Thymus (tissue), 14 donors: ENCODE measurements around the gene MIF4GD. TPM values are rescaled to one million over a fixed set of nuclear protein-coding genes. Genes with fewer than 3 reads are reported as not detected.
A peak's percentile ranks its signal among the peaks of the same experiment; 100 is the strongest.

Source experiments
- DNase-seq, 9 donors: peaks; one replicate each; pipeline ENCODE4 v3.0.0-alpha.2; 2013; ENCODE audit warnings: low spot score in 9 of 9, low read depth in 6 of 9, missing footprints in 1 of 9
- H3K27ac ChIP-seq, 2 donors: one replicate each; pipeline ENCODE4 v1.5.1; 2013; ENCODE audit warnings: control low read depth in 1 of 2, low read depth in 1 of 2, low read length in 1 of 2, mild to moderate bottlenecking in 1 of 2, moderate library complexity in 1 of 2
- H3K27me3 ChIP-seq, 2 donors: one replicate each; pipeline ENCODE4 v1.5.1; 2013; ENCODE audit warnings: low read length in 1 of 2; ENCODE audit not compliant: control insufficient read depth in 2 of 2, insufficient read depth in 1 of 2
- H3K36me3 ChIP-seq, 2 donors: one replicate each; pipeline ENCODE4 v1.5.1; 2013; ENCODE audit warnings: low read length in 1 of 2, mild to moderate bottlenecking in 1 of 2, moderate library complexity in 1 of 2; ENCODE audit not compliant: control insufficient read depth in 2 of 2, insufficient read depth in 2 of 2
- H3K4me1 ChIP-seq, 2 donors: one replicate each; pipeline ENCODE4 v1.5.1; 2013; ENCODE audit warnings: low read length in 2 of 2; ENCODE audit not compliant: control insufficient read depth in 2 of 2, insufficient read depth in 2 of 2
- H3K4me3 ChIP-seq, 2 donors: one replicate each; pipeline ENCODE4 v1.5.1; 2013; ENCODE audit warnings: low read length in 2 of 2, control low read depth in 1 of 2, mild to moderate bottlenecking in 1 of 2
- H3K9me3 ChIP-seq, 2 donors: one replicate each; pipeline ENCODE4 v1.5.1; 2013; ENCODE audit warnings: low read length in 1 of 2, mild to moderate bottlenecking in 1 of 2; ENCODE audit not compliant: control insufficient read depth in 2 of 2, insufficient read depth in 1 of 2
- WGBS: extraction: QIAGEN DNeasy Blood & Tissue Kit; methylation state at CpG from one replicate; pipeline ENCODE4 v1.1.7; 2013; 5-methylcytosine and 5-hydroxymethylcytosine counted together
- long read RNA-seq, 10 donors: transcript quantifications; one replicate each; lab custom pipeline, GENCODE V29; 2026
- polyA plus RNA-seq: library from polyadenylated mRNA; stranded (reverse); fragments of 200-250 nt; gene quantifications from one replicate; pipeline ENCODE4 v1.2.3, GENCODE V29; 2013
- total RNA-seq: library from RNA; stranded (reverse); fragments of 120-200 nt; gene quantifications from one replicate; pipeline ENCODE4 v1.2.4, GENCODE V29; 2013
- donor health status: healthy.

MIF4GD gene
- total RNA-seq (22.8 TPM), polyA plus RNA-seq (37.3 TPM)
- long read RNA-seq, donor 1, partial matches to known transcripts = 0 of 1 reads
- long read RNA-seq, donor 1, other reads (novel, unspliced or antisense) = 0 of 1 reads
- long read RNA-seq, donor 2 = 0 reads
- long read RNA-seq, donor 3, transcript MIF4GD-202 (6 exons, 1,306 nt) = major isoform, 9 of 30 reads
- long read RNA-seq, donor 3, partial matches to known transcripts = 15 of 30 reads
- long read RNA-seq, donor 3, other reads (novel, unspliced or antisense) = 0 of 30 reads
- long read RNA-seq, donor 4, partial matches to known transcripts = 0 of 6 reads
- long read RNA-seq, donor 4, other reads (novel, unspliced or antisense) = 0 of 6 reads
- long read RNA-seq, donor 5, transcript MIF4GD-202 (6 exons, 1,306 nt) = major isoform, 16 of 37 reads
- long read RNA-seq, donor 5, transcript MIF4GD-214 (5 exons, 1,230 nt) = minor isoform, 5 of 37 reads
- long read RNA-seq, donor 5, partial matches to known transcripts = 10 of 37 reads
- long read RNA-seq, donor 5, other reads (novel, unspliced or antisense) = 0 of 37 reads
- long read RNA-seq, donor 6, transcript MIF4GD-202 (6 exons, 1,306 nt) = major isoform, 6 of 8 reads
- long read RNA-seq, donor 6, partial matches to known transcripts = 0 of 8 reads
- long read RNA-seq, donor 6, other reads (novel, unspliced or antisense) = 0 of 8 reads
- long read RNA-seq, donor 7, transcript MIF4GD-202 (6 exons, 1,306 nt) = major isoform, 8 of 18 reads
- long read RNA-seq, donor 7, partial matches to known transcripts = 6 of 18 reads
- long read RNA-seq, donor 7, other reads (novel, unspliced or antisense) = 0 of 18 reads
- long read RNA-seq, donor 8, partial matches to known transcripts = 0 of 4 reads
- long read RNA-seq, donor 8, other reads (novel, unspliced or antisense) = 0 of 4 reads
- long read RNA-seq, donor 9, transcript MIF4GD-202 (6 exons, 1,306 nt) = major isoform, 6 of 14 reads
- long read RNA-seq, donor 9, partial matches to known transcripts = 5 of 14 reads
- long read RNA-seq, donor 9, other reads (novel, unspliced or antisense) = 0 of 14 reads
- long read RNA-seq, donor 10, transcript MIF4GD-202 (6 exons, 1,306 nt) = major isoform, 10 of 21 reads
- long read RNA-seq, donor 10, partial matches to known transcripts = 8 of 21 reads
- long read RNA-seq, donor 10, other reads (novel, unspliced or antisense) = 0 of 21 reads

DNA sequence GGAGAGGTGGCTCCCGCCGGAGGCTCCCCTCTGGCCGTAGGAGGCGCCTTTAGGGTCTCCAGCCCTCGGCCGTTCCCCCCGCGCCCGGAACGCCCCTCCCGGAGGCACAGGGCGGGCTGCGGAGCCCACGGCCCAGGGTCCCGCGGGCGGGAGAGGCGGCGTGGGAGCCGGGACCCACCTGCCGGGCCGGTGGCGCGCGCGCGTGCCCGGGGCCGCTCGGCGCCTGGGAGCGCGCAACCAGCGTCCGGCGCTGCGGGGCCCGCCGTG, at the start of gene MIF4GD:
MIF4GD (minus strand) TSS at position 266 of the 267 bp plus-strand sequence. CDS start 1,036 bp downstream, outside the sequence.
- peaks cover 0 to 7% of the 10 kb centered on the region in 2 donors for H3K27me3 ChIP-seq
- WGBS = under 1% methylated on average over 39 of the region's 39 CpGs
- no peak for DNase-seq
- H3K9me3 ChIP-seq = no peaks in the 10 kb centered on the region
- H3K4me1 ChIP-seq = peaks cover 13 to 30% of the 10 kb centered on the region in 2 donors
- peak within 1 kb of the TSS; percentile 76 for H3K4me3 ChIP-seq
- H3K27ac ChIP-seq = peak within 1 kb of the TSS; percentile 82 to 92
- peaks cover 33 to 36% of the 10 kb centered on the region in 2 donors for H3K36me3 ChIP-seq

GRCh38 chr17:75319904-75320691, 49.1 kb upstream of the MIF4GD start:
- Histone ChIP-seq H3K4me1 (peaks cover 4 to 25% of the 10 kb centered on the region in 2 donors), H3K36me3 (peaks cover 50 to 83% of the 10 kb centered on the region in 2 donors), H3K4me3 (no peak overlapping the region), H3K27me3 (no peaks in the 10 kb centered on the region), H3K27ac (no peak overlapping the region), H3K9me3 (no peaks in the 10 kb centered on the region)
- 96% methylated on average over 20 of the region's 20 CpGs for WGBS
- DNase-seq = no peak

DNA sequence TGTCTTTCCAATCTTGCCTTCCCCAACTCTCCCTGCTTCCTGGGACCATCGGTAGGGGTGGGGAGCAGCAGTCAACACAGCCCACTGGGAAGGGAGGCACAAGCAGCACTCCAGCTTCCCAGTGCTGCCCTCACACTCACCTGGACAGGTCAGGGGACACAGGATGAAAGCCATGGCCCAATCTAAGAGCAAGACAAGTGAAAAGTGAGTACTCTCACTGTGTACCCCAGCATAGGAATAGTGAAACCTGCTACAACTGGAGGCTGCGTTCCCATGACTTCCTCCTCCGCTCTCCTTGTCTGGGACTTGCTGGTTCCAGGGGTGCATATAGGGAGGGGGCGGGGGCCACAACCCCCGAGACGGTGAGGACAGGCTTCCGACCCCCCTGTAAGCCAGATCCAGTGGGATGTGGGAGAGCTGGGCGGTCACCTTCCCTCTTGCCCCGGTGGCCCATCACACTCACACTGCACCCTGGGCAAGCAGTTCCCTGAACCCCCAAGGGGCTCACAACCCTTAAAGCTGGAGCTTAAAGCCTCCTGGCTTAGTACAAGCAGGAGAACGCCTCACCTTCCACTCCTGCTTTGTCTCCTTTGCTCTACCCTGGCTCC, 47.7 kb upstream of the MIF4GD start:
- no peak overlapping the region for H3K27ac ChIP-seq
- no peak for DNase-seq
- peaks cover 43 to 78% of the 10 kb centered on the region in 2 donors for H3K36me3 ChIP-seq

DNA sequence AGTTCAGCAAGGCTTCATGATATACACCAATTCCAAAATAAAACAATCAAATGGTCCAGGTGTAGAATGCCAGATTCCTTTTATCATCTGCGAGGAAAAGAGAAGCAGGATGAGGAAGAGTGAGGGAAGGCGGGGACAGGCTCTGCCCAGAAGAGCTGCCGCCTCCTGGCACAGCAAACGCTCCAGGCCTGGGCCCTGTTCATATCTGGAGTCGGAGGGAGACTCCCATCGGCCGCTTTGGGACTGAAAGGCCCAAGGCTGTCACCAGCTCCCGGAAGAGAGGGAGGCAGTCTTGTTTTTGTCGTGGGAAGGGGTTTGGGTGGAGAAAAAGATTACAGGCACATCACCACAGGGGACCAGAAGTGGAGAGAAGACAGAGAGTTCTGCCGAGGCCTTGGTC, 47.2 kb upstream of the MIF4GD start:
- Histone ChIP-seq H3K27ac (no peak overlapping the region), H3K4me3 (no peak overlapping the region), H3K4me1 (peaks cover 1 to 11% of the 10 kb centered on the region in 2 donors), H3K9me3 (no peaks in the 10 kb centered on the region), H3K36me3 (peaks cover 43 to 73% of the 10 kb centered on the region in 2 donors), H3K27me3 (no peaks in the 10 kb centered on the region)
- 94% methylated on average over 10 of the region's 10 CpGs for WGBS
- DNase-seq = no peak

More for the DNA sequence above, 47.7 kb upstream of the MIF4GD start:
- Histone ChIP-seq H3K9me3 (no peaks in the 10 kb centered on the region), H3K4me3 (no peak overlapping the region), H3K4me1 (peaks cover 4 to 14% of the 10 kb centered on the region in 2 donors), H3K27me3 (no peaks in the 10 kb centered on the region)
- 97% methylated on average over 10 of the region's 10 CpGs for WGBS

GRCh38 chr17:75317671-75318070, 46.6 kb upstream of the MIF4GD start:
- H3K36me3 ChIP-seq = peaks cover 43 to 69% of the 10 kb centered on the region in 2 donors
- H3K27me3 ChIP-seq = no peaks in the 10 kb centered on the region
- WGBS = 92% methylated on average over 11 of the region's 11 CpGs
- no peak for DNase-seq
- peaks cover 0 to 7% of the 10 kb centered on the region in 2 donors for H3K4me1 ChIP-seq
- H3K4me3 ChIP-seq = no peak overlapping the region
- no peaks in the 10 kb centered on the region for H3K9me3 ChIP-seq
- no peak overlapping the region for H3K27ac ChIP-seq

DNA sequence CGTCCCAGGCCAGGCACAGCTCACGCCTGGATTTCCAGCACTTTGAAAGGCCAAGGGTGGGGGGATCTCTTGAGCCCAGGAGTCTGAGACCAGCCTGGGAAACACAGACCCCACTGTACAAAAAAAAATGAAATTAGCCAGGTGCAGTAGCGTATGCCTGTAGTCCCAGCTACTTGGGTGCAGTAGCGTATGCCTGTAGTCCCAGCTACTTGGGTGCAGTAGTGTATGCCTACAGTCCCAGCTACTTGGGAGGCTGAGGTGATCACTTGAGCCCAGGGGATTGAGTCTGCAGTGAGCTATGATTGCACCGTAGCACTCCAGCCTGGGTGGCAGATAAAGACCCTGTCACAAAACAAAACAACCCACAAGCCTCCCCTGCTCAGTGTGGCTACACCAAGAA, 45.2 kb upstream of the MIF4GD start:
- WGBS = 97% methylated on average over 5 of the region's 5 CpGs

GRCh38 chr17:75315541-75316243, 44.7 kb upstream of the MIF4GD start:
- WGBS = 94% methylated on average over 19 of the region's 19 CpGs
- peak overlapping the region in 1 of 2 donors; percentile 42 for H3K27ac ChIP-seq
- H3K36me3 ChIP-seq = peaks cover 32 to 51% of the 10 kb centered on the region in 2 donors
- H3K9me3 ChIP-seq = no peaks in the 10 kb centered on the region
- H3K4me1 ChIP-seq = peaks cover 0 to 10% of the 10 kb centered on the region in 2 donors
- no peak overlapping the region for H3K4me3 ChIP-seq
- H3K27me3 ChIP-seq = no peaks in the 10 kb centered on the region
- no peak for DNase-seq

More for the DNA sequence above, 45.2 kb upstream of the MIF4GD start:
- H3K36me3 ChIP-seq = peaks cover 37 to 57% of the 10 kb centered on the region in 2 donors
- H3K27ac ChIP-seq = peak overlapping the region in 1 of 2 donors; percentile 42
- H3K4me1 ChIP-seq = peaks cover 0 to 10% of the 10 kb centered on the region in 2 donors
- no peaks in the 10 kb centered on the region for H3K9me3 ChIP-seq
- no peaks in the 10 kb centered on the region for H3K27me3 ChIP-seq
- DNase-seq = no peak
- no peak overlapping the region for H3K4me3 ChIP-seq
